CD4-positive, alpha-beta T cell treated with Interleukin-2 at 100 ng/mL for 4 hours (primary cell): ENCODE results near the gene GALNT2.
A peak's percentile ranks its signal among the peaks of the same experiment; 100 is the strongest.

Experiments
- DNase-seq: peaks from one replicate; pipeline ENCODE4 v3.0.0-alpha.2; 2020; ENCODE audit warnings: low spot score

Gene GALNT2

GRCh38 chr1:230091473-230092231 lies 24.6 kb downstream of the GALNT2 start:
- DNase-seq = no peak

GRCh38 chr1:230094746-230095145 lies 27.7 kb downstream of the GALNT2 start:
- no peak for DNase-seq

GRCh38 chr1:230095938-230096337 lies 28.9 kb downstream of the GALNT2 start:
- DNase-seq = no peak

- no peak for DNase-seq
Observed at GRCh38 chr1:230097370-230097769, 30.3 kb downstream of the GALNT2 start.

- DNase-seq = no peak
Observed at GRCh38 chr1:230098723-230099122, 31.7 kb downstream of the GALNT2 start.

- no peak for DNase-seq
Observed at GRCh38 chr1:230099465-230099864, 32.4 kb downstream of the GALNT2 start.

GRCh38 chr1:230100932-230101331 lies 33.9 kb downstream of the GALNT2 start:
- no peak for DNase-seq

GRCh38 chr1:230101556-230101955 lies 34.5 kb downstream of the GALNT2 start:
- DNase-seq = no peak

GRCh38 chr1:230102046-230102445 lies 35.0 kb downstream of the GALNT2 start:
- DNase-seq = no peak

- DNase-seq = no peak
Observed at GRCh38 chr1:230102472-230102871, 35.4 kb downstream of the GALNT2 start.

GRCh38 chr1:230103306-230104173 lies 36.5 kb downstream of the GALNT2 start:
- DNase-seq = no peak

- peak; percentile 66 for DNase-seq
Observed at GRCh38 chr1:230104395-230105244, 37.6 kb downstream of the GALNT2 start.

- no peak for DNase-seq
Observed at GRCh38 chr1:230105245-230105753, 38.3 kb downstream of the GALNT2 start.

- no peak for DNase-seq
Observed at GRCh38 chr1:230105754-230106625, 39.0 kb downstream of the GALNT2 start.

- DNase-seq = no peak
Observed at GRCh38 chr1:230107941-230108340, 40.9 kb downstream of the GALNT2 start.

- no peak for DNase-seq
Observed at GRCh38 chr1:230108580-230108979, 41.5 kb downstream of the GALNT2 start.

GRCh38 chr1:230109066-230109465 lies 42.0 kb downstream of the GALNT2 start:
- no peak for DNase-seq

- DNase-seq = peak; percentile 34
Observed at GRCh38 chr1:230109895-230110667, 43.0 kb downstream of the GALNT2 start.

- DNase-seq = no peak
Observed at GRCh38 chr1:230110971-230111370, 43.9 kb downstream of the GALNT2 start.

GRCh38 chr1:230112131-230112701 lies 45.2 kb downstream of the GALNT2 start:
- DNase-seq = no peak
